HK-2 (cell line): ENCODE results near the gene TBC1D26.
"Not testable (repeated sequence)": the region's sequence is repeated elsewhere in the genome, so short reads cannot be mapped to it uniquely, and the experiment has no call there.

Experiments used
- DNase-seq: peaks from one replicate; pipeline ENCODE4 v3.0.0-alpha.2; 2018; ENCODE audit not compliant: unreplicated experiment

The TBC1D26 gene

GRCh38 chr17:15731900-15732299 is at the start of gene TBC1D26:
Gene TBC1D26, plus strand, starts transcription at chr17:15732283. Its CDS starts 3,066 bp downstream, at chr17:15735349.
- not testable (repeated sequence) for DNase-seq

GRCh38 chr17:15683135-15683534 is 48.9 kb upstream of the TBC1D26 start:
- not testable (repeated sequence) for DNase-seq

DNA sequence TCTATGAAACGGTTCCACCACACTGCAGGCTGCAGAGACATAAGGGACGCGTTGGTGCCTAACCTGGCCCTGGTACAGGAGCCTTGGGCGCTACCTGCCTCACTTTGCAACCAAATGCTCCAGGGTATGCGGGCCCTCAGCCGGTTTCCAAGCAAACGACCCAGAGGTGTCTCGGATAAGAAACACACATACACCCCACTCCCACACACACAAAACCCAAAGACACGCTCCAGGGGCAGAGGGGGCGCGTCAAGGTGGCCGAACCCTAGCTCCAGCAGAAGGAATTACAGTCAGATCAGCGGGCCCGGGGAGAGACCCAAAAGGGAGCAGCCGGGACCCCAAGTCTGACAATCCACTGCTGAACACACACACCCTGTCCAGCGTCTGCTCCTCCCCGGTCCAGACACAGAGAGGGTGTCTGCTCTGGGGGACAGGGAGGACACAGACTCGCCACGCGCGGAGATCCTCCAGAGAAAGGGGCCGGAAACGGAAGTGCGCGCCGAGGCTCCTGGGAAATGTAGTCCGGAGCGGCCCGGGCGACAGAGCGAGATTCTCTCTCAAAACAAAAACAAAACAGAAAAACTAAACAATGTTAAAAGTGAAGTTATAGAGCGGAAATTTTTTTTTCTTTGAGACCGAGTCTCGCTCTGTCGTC is 48.1 kb upstream of the TBC1D26 start, which contains the start of gene TRIM16:
Gene TRIM16, minus strand, starts transcription at position 488 of the 655 bp plus-strand sequence. CDS start 32,702 bp downstream, outside the sequence.
- DNase-seq, result peak; percentile 67

DNA sequence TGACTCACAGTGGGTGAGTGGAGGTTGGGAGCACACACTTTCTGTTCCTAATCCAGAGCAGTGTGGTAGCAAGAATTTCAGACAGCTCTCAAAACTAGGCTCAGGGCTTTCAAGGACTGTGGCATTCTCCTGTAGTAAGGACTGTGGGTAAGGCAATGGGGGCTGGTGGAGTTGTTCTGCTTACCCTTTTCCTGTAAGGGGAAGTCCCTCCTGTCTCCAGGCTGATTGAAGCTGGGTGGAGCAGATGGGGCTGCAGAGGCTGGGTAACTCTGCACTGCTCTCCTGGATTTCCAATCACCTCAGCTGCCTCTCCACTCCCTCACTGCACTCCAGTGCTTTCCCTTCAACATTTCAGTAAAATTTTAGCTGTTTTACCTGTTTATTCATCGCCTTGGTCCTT is 44.6 kb upstream of the TBC1D26 start:
- not testable (repeated sequence) for DNase-seq

DNA sequence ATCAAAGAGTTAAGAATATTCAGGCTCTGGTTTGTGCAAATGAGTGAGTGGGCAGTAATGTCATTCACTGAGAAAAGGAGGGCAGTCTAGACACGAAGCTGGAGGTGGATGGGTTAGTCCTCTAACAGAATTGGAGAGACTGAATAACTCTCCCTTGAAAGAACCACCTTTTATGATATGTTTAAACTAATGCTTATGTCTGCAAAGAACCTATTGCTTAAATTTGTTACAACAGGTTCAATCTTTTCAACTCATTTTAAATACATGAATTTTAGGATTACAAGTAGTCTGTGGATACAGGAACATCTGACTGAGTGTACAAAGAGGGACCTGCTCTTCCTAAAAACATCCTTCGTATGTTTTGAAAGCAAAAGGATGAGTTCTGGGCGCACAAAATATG is 33.1 kb upstream of the TBC1D26 start:
- not testable (repeated sequence) for DNase-seq

- peak; percentile 100 for DNase-seq
These were observed 32.6 kb upstream of the TBC1D26 start, which contains the start of gene ZNF286A for GRCh38 chr17:15699413-15699924. Gene ZNF286A, plus strand, starts transcription at chr17:15699752. Its CDS starts 578 bp downstream, at chr17:15700330.

GRCh38 chr17:15699937-15700336 is 32.1 kb upstream of the TBC1D26 start:
- DNase-seq, result not testable (repeated sequence)

DNA sequence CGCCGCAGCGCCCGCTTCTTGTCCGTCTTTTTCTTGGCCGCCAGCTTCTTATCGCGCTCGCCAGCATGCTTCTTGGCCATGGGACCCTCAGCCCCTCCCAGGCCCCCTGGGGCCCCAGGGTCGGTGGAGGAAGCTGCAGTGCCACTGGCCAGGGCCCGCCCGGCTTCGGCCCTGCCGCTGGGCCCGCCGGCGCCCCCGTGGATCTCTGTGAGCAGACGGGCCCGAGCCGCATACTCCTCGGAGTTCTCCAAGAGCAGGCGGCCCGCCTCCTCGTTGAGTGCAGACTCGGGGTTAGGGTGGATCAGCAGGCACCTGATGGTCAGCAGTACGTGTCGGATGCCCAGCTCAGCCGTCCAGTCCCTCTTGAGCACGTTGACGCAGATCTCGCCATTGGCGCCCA is 27.8 kb upstream of the TBC1D26 start:
- not testable (repeated sequence) for DNase-seq

GRCh38 chr17:15704813-15705212 is 27.3 kb upstream of the TBC1D26 start:
- DNase-seq, result not testable (repeated sequence)

DNA sequence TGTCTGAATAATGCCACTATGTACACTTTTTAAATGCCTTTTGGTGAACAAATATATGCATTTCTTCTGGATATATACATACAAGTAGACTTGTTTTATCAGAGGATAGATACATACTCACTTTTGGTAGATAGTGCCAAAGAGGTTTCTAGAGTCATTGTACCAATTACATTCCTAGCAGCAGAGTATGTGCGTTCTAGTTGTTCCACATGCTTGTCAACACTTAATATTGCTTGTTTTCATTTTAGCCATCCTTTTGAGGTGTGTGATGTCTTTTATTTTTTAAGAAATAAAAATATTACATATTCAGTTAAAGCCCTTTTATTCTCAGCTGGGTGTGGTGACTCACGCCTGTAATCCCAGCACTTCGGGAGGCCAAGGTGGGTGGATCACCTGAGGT is 23.2 kb upstream of the TBC1D26 start:
- not testable (repeated sequence) for DNase-seq

- DNase-seq, result not testable (repeated sequence)
These were observed 15.2 kb upstream of the TBC1D26 start for GRCh38 chr17:15716601-15717563.

DNA sequence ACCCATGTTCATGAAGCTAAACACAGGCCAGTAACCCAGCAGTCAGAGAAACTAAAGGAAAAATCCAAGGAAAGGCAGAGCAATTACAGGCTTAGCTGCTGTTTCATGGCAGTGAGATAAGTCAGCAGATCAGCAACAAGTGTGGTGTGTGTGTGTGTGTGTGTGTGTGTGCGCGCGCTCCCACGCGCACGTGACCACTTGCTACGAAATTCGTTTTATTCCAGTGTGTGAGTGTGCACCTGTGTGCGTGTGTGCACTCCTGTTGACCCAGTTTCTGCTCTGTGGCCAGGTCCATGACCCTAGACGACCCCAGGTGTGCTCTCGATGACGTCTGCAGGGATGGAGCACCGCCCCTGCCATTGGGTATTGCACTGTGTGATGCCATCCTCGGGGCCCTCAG is 1.5 kb upstream of the TBC1D26 start:
- DNase-seq, result not testable (repeated sequence)

GRCh38 chr17:15733174-15733789 is 1.2 kb downstream of the TBC1D26 start:
- DNase-seq, result not testable (repeated sequence)

- not testable (repeated sequence) for DNase-seq
These were observed 4.5 kb downstream of the TBC1D26 start for GRCh38 chr17:15736578-15736977.

- DNase-seq, result no peak
These were observed 6.0 kb downstream of the TBC1D26 start for GRCh38 chr17:15738066-15738465.

GRCh38 chr17:15739259-15739658 is 7.2 kb downstream of the TBC1D26 start:
- not testable (repeated sequence) for DNase-seq

- DNase-seq, result not testable (repeated sequence)
These were observed 8.0 kb downstream of the TBC1D26 start for GRCh38 chr17:15740041-15740440.

DNA sequence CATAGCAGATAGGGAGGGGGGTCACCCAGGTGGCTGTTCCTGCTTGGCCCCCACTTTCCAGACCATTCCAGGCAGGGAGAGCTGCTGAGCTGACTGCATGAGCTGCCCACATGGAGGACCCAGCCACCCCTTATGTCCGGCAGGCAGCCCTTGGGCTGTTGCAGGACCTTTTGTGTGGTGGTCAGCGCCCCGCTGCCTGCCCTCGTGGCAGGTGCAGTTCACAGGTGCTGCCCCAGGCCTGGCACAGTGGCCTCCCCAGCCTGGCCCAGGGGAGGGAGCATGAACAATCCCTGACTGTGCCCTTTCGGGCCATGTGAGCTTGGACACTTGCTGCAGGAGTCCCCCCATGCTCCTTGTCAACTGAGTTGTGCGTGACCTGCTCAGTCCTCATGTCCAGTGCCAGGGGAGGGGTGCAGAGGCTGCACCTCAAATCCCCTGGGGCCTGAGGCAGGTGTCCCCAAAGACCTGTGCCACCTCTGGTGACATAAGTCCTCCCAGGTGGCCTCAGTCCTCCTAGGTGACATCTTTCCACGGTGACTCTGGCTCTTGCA is 8.6 kb downstream of the TBC1D26 start:
- DNase-seq, result no peak

DNA sequence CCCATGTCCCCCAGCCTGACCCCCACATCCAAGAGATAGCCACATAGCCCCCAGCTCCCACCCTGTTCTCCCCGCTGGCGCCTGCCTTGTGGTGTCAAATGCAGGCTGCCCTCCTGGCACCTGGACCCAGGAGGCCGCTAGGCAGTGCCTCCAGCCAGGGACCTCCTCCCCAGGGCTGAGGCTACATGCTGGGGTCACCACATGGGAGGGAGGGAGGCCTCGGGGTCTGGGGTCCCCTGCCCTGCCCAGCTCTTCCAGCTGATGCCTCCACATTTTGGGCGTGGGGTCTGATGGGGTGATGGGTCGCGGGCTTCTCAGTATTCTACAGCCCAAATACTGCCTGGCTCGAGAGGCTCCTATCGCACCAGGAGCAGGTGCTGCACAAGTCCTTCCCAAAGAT is 9.5 kb downstream of the TBC1D26 start:
- DNase-seq, result no peak

DNA sequence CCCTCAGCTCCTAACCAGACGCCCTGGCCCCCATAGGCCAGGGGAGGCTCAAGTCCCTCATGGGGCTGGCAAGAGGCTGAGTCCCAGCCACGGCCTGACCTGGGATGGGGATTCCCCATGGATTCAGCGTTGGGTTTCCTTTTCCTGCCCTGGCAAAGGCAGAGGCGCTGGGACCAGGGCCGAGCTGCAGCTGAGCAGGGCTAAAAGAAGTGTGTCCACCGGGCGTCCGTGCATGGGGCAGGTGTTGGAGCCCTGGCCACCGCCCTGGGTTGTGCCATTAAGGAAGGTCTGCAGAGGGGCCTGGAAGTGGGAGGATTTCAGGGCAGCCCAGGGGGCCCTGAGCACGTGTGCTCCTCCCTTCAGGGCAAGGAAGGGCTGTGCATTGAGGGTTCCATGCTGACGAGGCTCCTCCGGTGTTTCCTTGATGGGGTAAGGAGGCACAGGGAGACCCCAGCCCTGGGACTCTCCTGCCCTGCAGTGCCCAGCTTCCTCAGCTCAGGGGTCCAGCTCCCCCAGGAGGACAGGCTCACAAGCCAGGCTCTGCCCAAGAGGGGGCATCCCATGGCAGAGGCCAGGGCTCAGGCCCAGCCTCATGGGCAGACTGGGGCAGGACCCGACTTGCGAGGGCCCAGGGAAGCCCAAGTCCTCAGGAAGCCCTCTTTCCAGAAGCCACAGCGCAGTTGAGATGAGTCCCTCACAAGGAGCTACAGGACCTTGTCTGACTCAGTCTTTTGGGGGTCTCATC is 10.1 kb downstream of the TBC1D26 start:
- no peak for DNase-seq

GRCh38 chr17:15742921-15743320 is 10.8 kb downstream of the TBC1D26 start:
- DNase-seq, result no peak
